GM23338 (cell line): ENCODE measurements around the gene DAAM1.

ENCODE experiments used
- CREB1 ChIP-seq: fragments of 250-450 bp; sonication (Bioruptor Pico); IDR thresholded peaks from 2 replicates; pipeline ENCODE4 v1.5.0; 2020; ENCODE audit warnings: low read depth, mild to moderate bottlenecking, moderate library complexity
- EZH2 ChIP-seq: fragments of 200-600 bp; sonication (generic); IDR thresholded peaks from one replicate; pipeline ENCODE4 v1.8.0; 2017; ENCODE audit warnings: antibody characterized with exemption, mild to moderate bottlenecking, low read depth; ENCODE audit not compliant: unreplicated experiment
- EZH2phosphoT487 ChIP-seq: fragments of 200-600 bp; sonication (generic); IDR thresholded peaks from one replicate; pipeline ENCODE4 v1.8.1; 2018; ENCODE audit warnings: antibody characterized with exemption; ENCODE audit not compliant: unreplicated experiment
- JUNB ChIP-seq: IDR thresholded peaks from one replicate; pipeline ENCODE4 v1.6.1; 2016; ENCODE audit warnings: antibody characterized with exemption; ENCODE audit not compliant: unreplicated experiment
- POLR2AphosphoS5 ChIP-seq: IDR thresholded peaks from 2 replicates; pipeline ENCODE4 v1.6.1; 2016; ENCODE audit warnings: antibody characterized with exemption, low read depth
- ZNF114 ChIP-seq: fragments of 250-450 bp; sonication (Bioruptor Pico); IDR thresholded peaks from 2 replicates; pipeline ENCODE4 v1.5.0; 2020; ENCODE audit warnings: mild to moderate bottlenecking, moderate library complexity
- TF ChIP-seq, protein P1 (sequence below), 2 experiments: fragments of 200-600 bp in 1 of 2; sonication (generic) in 1 of 2; conservative IDR thresholded peaks; 2 replicates each; pipeline versions ENCODE4 v1.5.1 to v1.6.1; 2016 to 2017; ENCODE audit warnings: antibody characterized with exemption in 2 of 2, low read depth in 2 of 2, mild to moderate bottlenecking in 2 of 2, moderate library complexity in 1 of 2
- TF ChIP-seq, protein P2 (sequence below): IDR thresholded peaks from one replicate; pipeline ENCODE4 v1.6.1; 2018; ENCODE audit warnings: antibody characterized with exemption; ENCODE audit not compliant: unreplicated experiment

DNA sequence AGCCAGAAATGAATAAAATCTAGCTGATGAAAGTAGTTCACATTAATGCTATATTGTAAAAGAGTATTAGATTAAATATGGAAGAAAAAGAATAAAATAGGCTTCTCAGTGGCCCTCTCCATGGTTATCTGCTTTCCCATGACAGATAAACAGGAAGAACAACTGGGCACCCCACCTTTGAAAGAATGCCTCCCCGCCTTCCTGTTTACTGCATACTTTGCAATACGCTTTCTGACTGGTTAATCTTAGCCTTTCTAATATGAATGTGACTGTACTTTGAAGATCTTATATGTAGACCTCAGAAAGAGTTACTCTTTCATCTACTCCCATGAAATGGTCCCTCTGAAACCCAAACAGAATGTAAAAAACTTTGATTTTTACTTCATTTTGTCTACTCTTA is 34.1 kb upstream of the DAAM1 start:
- TF ChIP-seq, protein P1, sequence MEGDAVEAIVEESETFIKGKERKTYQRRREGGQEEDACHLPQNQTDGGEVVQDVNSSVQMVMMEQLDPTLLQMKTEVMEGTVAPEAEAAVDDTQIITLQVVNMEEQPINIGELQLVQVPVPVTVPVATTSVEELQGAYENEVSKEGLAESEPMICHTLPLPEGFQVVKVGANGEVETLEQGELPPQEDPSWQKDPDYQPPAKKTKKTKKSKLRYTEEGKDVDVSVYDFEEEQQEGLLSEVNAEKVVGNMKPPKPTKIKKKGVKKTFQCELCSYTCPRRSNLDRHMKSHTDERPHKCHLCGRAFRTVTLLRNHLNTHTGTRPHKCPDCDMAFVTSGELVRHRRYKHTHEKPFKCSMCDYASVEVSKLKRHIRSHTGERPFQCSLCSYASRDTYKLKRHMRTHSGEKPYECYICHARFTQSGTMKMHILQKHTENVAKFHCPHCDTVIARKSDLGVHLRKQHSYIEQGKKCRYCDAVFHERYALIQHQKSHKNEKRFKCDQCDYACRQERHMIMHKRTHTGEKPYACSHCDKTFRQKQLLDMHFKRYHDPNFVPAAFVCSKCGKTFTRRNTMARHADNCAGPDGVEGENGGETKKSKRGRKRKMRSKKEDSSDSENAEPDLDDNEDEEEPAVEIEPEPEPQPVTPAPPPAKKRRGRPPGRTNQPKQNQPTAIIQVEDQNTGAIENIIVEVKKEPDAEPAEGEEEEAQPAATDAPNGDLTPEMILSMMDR (conservative IDR thresholded peaks at IDR 0.05; ENCODE audit: low read depth in 2 of 2): no peak
- no peak for TF ChIP-seq EZH2
- TF ChIP-seq POLR2AphosphoS5: no peak
- no peak for TF ChIP-seq CREB1
- no peak for TF ChIP-seq EZH2phosphoT487
- TF ChIP-seq, protein P2, sequence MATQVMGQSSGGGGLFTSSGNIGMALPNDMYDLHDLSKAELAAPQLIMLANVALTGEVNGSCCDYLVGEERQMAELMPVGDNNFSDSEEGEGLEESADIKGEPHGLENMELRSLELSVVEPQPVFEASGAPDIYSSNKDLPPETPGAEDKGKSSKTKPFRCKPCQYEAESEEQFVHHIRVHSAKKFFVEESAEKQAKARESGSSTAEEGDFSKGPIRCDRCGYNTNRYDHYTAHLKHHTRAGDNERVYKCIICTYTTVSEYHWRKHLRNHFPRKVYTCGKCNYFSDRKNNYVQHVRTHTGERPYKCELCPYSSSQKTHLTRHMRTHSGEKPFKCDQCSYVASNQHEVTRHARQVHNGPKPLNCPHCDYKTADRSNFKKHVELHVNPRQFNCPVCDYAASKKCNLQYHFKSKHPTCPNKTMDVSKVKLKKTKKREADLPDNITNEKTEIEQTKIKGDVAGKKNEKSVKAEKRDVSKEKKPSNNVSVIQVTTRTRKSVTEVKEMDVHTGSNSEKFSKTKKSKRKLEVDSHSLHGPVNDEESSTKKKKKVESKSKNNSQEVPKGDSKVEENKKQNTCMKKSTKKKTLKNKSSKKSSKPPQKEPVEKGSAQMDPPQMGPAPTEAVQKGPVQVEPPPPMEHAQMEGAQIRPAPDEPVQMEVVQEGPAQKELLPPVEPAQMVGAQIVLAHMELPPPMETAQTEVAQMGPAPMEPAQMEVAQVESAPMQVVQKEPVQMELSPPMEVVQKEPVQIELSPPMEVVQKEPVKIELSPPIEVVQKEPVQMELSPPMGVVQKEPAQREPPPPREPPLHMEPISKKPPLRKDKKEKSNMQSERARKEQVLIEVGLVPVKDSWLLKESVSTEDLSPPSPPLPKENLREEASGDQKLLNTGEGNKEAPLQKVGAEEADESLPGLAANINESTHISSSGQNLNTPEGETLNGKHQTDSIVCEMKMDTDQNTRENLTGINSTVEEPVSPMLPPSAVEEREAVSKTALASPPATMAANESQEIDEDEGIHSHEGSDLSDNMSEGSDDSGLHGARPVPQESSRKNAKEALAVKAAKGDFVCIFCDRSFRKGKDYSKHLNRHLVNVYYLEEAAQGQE: no peak
- TF ChIP-seq JUNB: no peak
- TF ChIP-seq ZNF114 (CRISPR knock-in tag): no peak
